NCI-H1436 treated with DMSO at 0.1 percent for 48 hours (cell line): Measurements from ENCODE around the gene GTPBP3.

ENCODE experiments used
- DNase-seq: peaks from one replicate; lab custom pipeline; 2025; lab: John Stamatoyannopoulos, UW

Gene GTPBP3

DNA sequence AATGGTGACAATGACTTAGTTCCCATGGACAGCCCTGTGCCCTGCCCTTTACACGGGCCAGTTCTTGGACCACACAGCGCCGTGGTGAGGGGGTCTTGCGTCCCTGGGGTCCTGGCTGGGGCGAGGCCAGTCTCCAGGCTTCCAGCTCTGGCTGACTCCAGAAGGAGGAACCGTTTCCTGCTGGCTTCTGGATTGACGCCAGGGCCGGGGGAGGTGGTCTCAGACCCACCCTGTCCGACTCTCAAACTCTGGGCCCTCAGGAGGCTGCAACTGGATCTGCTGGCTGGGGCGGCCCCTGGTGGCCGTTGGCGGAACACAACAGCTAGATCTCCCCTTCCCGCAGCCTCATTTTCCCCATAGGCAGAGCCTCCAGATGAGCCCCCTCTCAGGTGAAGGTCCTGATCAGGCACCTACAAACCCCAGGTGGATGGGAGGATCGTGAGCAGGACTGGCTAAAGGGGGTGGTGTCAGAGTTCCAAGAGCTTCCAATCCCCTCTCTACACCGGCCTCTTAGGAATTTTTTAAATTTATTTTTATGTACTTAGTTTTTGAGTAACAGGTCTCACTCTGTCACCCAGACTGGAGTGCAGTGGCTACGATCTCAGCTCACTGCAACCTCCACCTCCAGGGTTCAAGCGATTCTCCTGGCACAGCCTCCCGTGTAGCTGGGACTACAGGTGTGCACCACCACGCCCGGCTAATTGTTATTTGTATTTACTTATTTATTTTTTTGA, 48.7 kb downstream of the GTPBP3 start:
- DNase-seq: no peak

GRCh38 chr19:17389288-17389687, 51.9 kb downstream of the GTPBP3 start:
- DNase-seq: no peak

GRCh38 chr19:17389957-17390664, 52.8 kb downstream of the GTPBP3 start:
- no peak for DNase-seq

GRCh38 chr19:17390665-17391370, 53.5 kb downstream of the GTPBP3 start:
- DNase-seq: no peak

DNA sequence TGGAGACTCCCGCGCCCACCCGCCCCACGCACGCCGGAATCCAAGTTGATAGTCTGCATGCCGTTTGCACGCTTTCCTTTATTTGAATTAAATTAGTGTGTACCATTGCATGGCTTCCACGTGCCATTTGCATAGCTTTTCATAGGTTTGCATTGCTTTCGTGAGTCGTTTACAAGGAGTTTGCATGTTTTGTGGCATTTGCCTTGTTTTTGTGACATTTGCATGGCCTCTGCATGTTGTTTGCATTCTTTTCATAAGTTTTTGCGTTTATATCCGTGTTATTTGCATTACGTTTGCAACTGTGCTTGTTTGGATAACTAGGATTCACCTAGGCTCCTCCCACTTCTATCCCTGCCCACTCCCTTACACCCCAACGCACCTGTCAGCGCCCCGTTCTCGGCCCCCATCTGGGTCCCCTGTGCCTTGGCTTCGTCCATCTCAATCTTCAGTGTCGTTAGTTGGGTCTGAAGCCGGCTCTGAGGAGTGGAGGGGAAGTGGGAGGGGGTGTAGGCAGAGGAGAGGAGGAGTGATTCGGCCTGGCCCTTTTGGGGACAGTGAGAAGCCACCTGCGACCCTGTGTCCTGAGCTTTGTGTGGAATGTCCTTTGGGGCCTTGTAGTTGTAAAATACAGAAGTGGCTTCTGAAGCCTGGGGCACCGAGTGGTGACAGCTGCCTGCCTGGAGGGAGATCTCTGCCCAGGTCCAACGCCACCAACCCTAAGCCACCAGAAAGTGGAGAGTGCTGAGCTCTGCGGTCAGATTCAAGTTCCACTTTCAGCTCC, 54.2 kb downstream of the GTPBP3 start:
- DNase-seq: no peak
